Panc1 (cell line): ENCODE data around the gene SH3PXD2A.
"Not testable (repeated sequence)": the region's sequence is repeated elsewhere in the genome, so short reads cannot be mapped to it uniquely, and the experiment has no call there.

Experiments
- POLR2AphosphoS5 ChIP-seq: IDR thresholded peaks from 2 replicates; pipeline ENCODE4 v1.6.1; 2012; ENCODE audit warnings: mild to moderate bottlenecking, low read depth, low read length, moderate library complexity
- SIN3A ChIP-seq: IDR thresholded peaks from 2 replicates; pipeline ENCODE4 v1.6.1; 2012; ENCODE audit warnings: low read depth, mild to moderate bottlenecking, low read length, moderate library complexity, borderline replicate concordance; ENCODE audit not compliant: insufficient read depth
- TCF7L2 ChIP-seq: IDR thresholded peaks from 2 replicates; pipeline ENCODE4 v1.6.1; 2011; ENCODE audit warnings: mild to moderate bottlenecking, low read depth, low read length, inconsistent platforms
- TF ChIP-seq, protein P1 (sequence below): fragments of 450-650 bp; IDR thresholded peaks from 2 replicates; pipeline ENCODE4 v1.5.1; 2017; ENCODE audit warnings: mild to moderate bottlenecking
- TF ChIP-seq, protein P2 (sequence below), 2 experiments: IDR thresholded peaks; 2 replicates each; pipeline ENCODE4 v1.6.1; 2011 to 2012; ENCODE audit warnings: low read depth in 2 of 2, control low read depth in 1 of 2, low read length in 1 of 2, mild to moderate bottlenecking in 1 of 2, moderate library complexity in 1 of 2; ENCODE audit not compliant: insufficient read depth in 1 of 2

DNA sequence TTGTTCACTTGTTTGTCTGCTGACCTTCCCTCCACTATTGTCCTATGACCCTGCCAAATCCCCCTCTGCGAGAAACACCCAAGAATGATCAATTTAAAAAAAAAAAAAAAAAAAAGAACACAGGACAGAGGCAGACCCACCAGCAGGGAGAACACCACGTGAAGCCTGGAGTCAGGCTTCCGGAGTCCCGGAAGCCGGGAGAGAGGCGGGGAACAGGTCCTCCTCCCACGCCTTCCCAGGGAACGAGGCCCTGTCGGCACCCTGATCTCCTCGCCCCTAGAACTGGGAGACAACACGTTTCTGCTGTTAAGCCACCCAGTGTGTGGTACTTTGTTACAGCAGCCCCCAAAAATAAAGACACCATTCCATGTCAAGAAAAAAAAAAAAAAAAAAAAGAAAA lies 247.3 kb downstream of the SH3PXD2A start:
- TF ChIP-seq POLR2AphosphoS5, SIN3A, TCF7L2: not testable (repeated sequence)
- TF ChIP-seq, protein P1, sequence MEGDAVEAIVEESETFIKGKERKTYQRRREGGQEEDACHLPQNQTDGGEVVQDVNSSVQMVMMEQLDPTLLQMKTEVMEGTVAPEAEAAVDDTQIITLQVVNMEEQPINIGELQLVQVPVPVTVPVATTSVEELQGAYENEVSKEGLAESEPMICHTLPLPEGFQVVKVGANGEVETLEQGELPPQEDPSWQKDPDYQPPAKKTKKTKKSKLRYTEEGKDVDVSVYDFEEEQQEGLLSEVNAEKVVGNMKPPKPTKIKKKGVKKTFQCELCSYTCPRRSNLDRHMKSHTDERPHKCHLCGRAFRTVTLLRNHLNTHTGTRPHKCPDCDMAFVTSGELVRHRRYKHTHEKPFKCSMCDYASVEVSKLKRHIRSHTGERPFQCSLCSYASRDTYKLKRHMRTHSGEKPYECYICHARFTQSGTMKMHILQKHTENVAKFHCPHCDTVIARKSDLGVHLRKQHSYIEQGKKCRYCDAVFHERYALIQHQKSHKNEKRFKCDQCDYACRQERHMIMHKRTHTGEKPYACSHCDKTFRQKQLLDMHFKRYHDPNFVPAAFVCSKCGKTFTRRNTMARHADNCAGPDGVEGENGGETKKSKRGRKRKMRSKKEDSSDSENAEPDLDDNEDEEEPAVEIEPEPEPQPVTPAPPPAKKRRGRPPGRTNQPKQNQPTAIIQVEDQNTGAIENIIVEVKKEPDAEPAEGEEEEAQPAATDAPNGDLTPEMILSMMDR = not testable (repeated sequence)
- TF ChIP-seq, protein P2, sequence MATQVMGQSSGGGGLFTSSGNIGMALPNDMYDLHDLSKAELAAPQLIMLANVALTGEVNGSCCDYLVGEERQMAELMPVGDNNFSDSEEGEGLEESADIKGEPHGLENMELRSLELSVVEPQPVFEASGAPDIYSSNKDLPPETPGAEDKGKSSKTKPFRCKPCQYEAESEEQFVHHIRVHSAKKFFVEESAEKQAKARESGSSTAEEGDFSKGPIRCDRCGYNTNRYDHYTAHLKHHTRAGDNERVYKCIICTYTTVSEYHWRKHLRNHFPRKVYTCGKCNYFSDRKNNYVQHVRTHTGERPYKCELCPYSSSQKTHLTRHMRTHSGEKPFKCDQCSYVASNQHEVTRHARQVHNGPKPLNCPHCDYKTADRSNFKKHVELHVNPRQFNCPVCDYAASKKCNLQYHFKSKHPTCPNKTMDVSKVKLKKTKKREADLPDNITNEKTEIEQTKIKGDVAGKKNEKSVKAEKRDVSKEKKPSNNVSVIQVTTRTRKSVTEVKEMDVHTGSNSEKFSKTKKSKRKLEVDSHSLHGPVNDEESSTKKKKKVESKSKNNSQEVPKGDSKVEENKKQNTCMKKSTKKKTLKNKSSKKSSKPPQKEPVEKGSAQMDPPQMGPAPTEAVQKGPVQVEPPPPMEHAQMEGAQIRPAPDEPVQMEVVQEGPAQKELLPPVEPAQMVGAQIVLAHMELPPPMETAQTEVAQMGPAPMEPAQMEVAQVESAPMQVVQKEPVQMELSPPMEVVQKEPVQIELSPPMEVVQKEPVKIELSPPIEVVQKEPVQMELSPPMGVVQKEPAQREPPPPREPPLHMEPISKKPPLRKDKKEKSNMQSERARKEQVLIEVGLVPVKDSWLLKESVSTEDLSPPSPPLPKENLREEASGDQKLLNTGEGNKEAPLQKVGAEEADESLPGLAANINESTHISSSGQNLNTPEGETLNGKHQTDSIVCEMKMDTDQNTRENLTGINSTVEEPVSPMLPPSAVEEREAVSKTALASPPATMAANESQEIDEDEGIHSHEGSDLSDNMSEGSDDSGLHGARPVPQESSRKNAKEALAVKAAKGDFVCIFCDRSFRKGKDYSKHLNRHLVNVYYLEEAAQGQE (IDR thresholded peaks at IDR 0.05; ENCODE audit: insufficient read depth in 1 of 2, low read depth in 2 of 2, low read length in 1 of 2) = not testable (repeated sequence)
